Dendritic cell treated with granulocyte-macrophage colony-stimulating factor and Interleukin-4, amounts not matched to agents 40 ng/mL and 50 ng/mL, for 4 days (primary cell): ENCODE results near the gene CD164L2.

ENCODE experiments used
- H3K27ac Mint-ChIP-seq: one replicate; pipeline ENCODE4 v1.8.0; 2022; ENCODE audit warnings: mild to moderate bottlenecking, mixed read lengths
- H3K27me3 Mint-ChIP-seq: one replicate; pipeline ENCODE4 v1.8.0; 2022; ENCODE audit warnings: mild to moderate bottlenecking, mixed read lengths
- H3K36me3 Mint-ChIP-seq: one replicate; pipeline ENCODE4 v1.8.0; 2022; ENCODE audit warnings: low read depth, mixed read lengths
- H3K4me1 Mint-ChIP-seq: one replicate; pipeline ENCODE4 v1.8.0; 2022; ENCODE audit warnings: low read depth, mixed read lengths
- H3K4me3 Mint-ChIP-seq: one replicate; pipeline ENCODE4 v1.8.0; 2022; ENCODE audit warnings: mild to moderate bottlenecking, moderate library complexity, mixed read lengths
- H3K9me3 Mint-ChIP-seq: one replicate; pipeline ENCODE4 v1.8.0; 2022; ENCODE audit warnings: mixed read lengths
- intact Hi-C: fragments of 100-400 bp; cut with micrococcal nuclease; formaldehyde crosslinking; loops from one replicate; pipeline ENCODE4 v1.15.0; 2022

CD164L2 gene

DNA sequence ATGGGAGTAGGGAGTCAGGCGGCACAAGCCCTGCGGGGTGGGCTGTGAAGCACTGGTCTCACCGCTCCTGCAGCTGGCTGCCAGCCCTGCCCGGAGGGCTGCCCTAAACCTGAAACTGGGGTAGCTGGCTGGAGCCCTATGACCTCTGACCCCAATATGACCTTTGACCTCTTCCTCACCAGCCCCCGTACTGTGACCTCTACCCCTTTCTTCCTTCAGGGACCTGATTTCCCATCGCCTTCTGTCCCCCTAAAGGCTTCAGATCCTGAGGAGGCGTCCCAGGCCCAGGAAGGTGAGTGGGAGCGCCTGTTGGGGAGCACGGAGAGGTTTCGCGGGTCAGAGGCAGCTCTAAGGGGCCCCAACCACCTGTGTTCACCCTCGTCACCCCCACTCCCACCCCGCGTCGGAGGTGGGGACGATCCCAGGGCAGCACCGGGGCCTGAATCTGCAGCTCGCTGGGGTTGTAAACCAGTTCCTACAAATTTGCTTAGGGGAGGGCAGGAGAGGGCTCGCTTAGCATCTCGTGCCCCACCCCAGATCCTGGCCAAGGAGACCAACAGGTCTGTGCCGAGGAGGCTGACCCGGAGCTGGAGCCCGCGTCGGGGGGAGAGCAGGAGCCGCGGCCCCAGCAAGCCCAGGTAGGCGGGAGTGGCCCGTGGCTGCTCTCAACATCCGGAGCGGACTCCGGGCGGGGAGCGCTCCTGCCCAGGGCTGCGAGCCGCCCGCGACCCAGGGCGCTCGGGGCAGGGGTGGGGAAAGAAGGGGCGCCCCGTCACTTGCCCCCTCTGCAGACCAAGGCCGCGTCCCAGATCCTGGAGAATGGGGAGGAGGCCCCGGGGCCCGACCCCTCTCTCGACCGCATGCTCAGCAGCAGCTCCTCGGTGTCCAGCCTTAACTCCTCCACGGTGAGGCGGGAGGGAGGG, 34.0 kb downstream of the CD164L2 start:
- peak overlapping the region; percentile 35 for H3K4me3 Mint-ChIP-seq
- H3K36me3 Mint-ChIP-seq, result peaks cover 39% of the 10 kb centered on the region
- H3K27me3 Mint-ChIP-seq, result peaks cover 5% of the 10 kb centered on the region
- H3K27ac Mint-ChIP-seq, result no peak overlapping the region
- peaks cover 26% of the 10 kb centered on the region for H3K4me1 Mint-ChIP-seq
- no peaks in the 10 kb centered on the region for H3K9me3 Mint-ChIP-seq
- intact Hi-C loops, result no loop called here

DNA sequence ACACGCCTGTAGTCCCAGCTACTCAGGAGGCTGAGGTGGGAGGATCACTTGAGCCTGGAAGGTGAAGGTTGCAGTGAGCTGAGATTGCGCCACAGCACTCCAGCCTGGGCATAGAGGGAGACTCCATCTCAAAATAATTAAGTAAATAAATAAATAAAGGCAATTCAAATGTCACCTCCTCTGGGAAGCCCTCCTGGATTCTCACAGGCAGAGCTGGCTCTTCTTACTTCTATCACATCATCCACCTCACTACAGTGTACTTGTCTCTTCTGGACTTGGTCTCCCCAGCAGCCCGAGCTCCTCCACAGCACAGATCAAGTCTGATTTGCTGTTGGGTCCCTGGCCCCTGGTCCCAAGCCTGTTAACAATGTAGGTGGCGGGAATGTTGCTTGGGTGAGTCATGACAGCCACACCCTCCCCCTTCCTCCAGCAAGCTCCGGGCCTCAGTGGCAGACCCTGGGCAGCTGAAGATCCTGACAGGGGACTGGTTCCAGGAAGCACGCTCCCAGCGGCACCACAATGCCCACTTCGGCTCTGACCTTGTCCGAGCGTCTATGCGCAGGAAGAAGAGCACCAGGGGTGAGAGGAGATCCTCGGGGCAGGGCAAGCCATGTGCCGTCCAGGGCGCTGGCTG, 36.0 kb downstream of the CD164L2 start:
- Mint-ChIP-seq H3K27ac (no peak overlapping the region), H3K4me1 (peaks cover 46% of the 10 kb centered on the region), H3K9me3 (no peaks in the 10 kb centered on the region), H3K27me3 (peaks cover 5% of the 10 kb centered on the region), H3K4me3 (no peak overlapping the region), H3K36me3 (peaks cover 24% of the 10 kb centered on the region)
- intact Hi-C loops, result no loop called here

DNA sequence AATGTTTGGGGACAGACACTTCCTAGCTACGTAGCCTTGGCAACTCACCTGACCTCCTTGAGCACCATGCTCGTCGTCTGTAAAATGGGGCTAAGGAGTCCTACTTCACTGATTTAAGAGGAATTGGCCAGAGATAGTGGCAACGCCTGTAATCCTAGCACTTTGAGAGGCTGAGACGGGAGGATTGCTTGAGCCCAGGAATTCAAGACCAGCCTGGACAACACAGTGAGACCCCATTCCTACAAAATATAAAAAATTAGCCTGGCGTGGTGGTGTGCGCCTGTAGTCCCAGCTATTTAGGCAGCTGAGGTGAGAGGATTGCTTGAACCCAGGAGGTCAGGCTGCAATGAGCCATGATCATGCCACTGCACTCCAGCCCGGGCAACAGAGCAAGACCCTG, 36.8 kb downstream of the CD164L2 start:
- Mint-ChIP-seq H3K27me3 (peaks cover 5% of the 10 kb centered on the region), H3K27ac (peak overlapping the region; percentile 7), H3K36me3 (peaks cover 22% of the 10 kb centered on the region), H3K4me3 (no peak overlapping the region), H3K9me3 (no peaks in the 10 kb centered on the region), H3K4me1 (peaks cover 54% of the 10 kb centered on the region)
- intact Hi-C loops, result no loop called here

DNA sequence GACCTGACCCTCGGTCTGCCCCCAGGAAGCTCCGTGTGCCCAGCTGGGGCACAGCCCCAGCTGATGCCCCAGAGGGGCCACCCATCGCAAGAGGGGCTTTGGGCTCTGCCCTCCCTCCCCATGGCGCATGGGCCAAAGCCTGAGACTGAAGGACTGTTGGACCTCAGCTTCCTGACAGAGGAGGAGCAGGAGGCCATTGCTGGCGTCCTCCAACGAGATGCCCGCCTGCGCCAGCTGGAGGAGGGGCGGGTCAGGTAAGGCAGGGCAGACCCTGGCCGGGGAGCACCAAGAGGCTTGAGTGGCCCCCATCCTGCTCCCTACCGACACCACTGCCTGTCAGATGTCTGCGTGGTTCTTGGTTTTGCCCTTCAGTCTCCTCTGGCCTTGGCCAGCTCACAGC, 37.9 kb downstream of the CD164L2 start:
- intact Hi-C loops, result no loop called here
- H3K36me3 Mint-ChIP-seq, result peaks cover 11% of the 10 kb centered on the region
- no peaks in the 10 kb centered on the region for H3K9me3 Mint-ChIP-seq
- H3K27ac Mint-ChIP-seq, result no peak overlapping the region
- H3K4me1 Mint-ChIP-seq, result peaks cover 60% of the 10 kb centered on the region
- no peak overlapping the region for H3K4me3 Mint-ChIP-seq
- H3K27me3 Mint-ChIP-seq, result peaks cover 5% of the 10 kb centered on the region

DNA sequence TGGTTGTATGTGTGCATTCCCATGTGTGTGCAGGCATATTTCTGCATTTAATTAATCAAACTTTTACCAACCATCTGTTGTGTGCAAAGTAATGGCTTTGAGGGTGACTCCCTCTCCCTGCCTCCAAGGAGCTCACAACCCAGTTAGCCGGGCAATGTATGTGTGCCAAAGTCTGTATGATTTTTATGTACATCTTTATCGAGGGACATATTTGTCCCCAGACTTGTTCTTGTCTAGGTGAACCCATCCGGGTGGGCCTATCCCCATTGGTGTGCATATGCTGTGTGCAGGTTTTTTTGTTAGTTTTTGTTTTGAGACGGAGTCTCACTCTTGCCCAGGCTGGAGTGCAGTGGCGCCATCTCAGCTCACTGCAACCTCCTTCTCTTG, 39.5 kb downstream of the CD164L2 start:
- H3K27ac Mint-ChIP-seq, result peak overlapping the region; percentile 48
- intact Hi-C loops, result no loop called here
- peak overlapping the region; percentile 48 for H3K4me3 Mint-ChIP-seq
- no peaks in the 10 kb centered on the region for H3K9me3 Mint-ChIP-seq
- H3K36me3 Mint-ChIP-seq, result peaks cover 11% of the 10 kb centered on the region
- peaks cover 2% of the 10 kb centered on the region for H3K27me3 Mint-ChIP-seq
- H3K4me1 Mint-ChIP-seq, result peaks cover 66% of the 10 kb centered on the region

DNA sequence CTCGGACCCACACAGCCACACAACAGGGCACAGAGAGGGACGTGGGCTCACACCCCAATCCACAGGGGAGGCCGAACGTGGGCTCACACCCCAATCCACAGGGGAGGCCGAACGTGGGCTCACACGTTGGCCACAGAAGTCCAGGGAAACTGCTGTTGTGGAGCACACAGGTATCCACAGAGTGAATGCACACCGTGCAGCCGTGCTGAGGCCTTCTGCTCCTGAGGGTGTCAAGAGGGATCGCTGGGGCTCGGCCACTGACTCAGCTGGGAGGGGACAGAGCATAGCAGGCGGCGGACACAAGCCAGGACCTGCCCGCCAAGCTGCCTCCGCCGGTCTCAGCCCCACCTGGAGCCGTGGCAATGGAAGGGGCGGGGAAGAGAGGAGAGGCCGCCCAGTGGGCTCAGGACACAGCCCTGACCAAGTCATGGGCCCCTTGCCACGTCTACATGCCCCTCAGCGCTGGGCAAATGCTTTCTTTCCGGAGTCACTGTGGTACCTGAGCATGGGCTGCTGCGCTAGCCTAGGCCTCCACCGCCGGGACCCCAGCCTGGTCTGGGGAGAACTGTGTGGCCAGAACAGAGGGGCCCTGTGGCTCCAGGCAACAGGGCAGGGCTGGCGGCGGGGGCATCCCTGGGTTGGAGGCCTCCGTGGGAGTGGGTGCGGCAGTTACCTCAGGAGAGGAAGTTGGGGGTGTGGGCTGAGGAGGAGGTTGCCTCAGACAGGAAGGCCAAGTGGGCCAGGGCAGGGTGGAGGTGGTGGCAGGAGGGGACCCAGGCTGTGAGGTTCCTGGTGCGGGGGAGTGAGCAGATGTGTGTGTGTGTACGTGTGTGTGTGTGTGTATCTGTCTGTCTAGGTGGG, 40.1 kb downstream of the CD164L2 start:
- Mint-ChIP-seq H3K4me3 (peak overlapping the region; percentile 48), H3K9me3 (no peaks in the 10 kb centered on the region), H3K4me1 (peaks cover 66% of the 10 kb centered on the region), H3K27ac (peak overlapping the region; percentile 48), H3K27me3 (peaks cover 2% of the 10 kb centered on the region), H3K36me3 (peaks cover 17% of the 10 kb centered on the region)
- intact Hi-C loops, result no loop called here

DNA sequence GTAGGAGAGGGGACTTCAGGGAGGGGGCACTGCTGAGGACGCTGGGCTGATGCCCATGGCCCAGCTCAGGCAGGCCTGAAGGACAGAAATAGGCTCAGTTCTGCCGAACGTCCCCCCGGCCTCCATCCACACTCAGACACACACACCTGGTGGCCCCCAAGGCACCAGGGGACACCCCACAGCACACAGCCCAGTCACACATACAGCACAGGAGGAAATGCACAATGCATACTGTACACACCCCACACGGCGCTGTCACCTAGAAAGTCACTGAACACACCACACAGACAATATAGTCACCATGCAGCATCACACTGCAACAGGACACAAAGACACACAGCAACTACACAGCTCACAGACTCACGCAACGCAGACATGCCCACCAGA, 40.7 kb downstream of the CD164L2 start:
- peak overlapping the region; percentile 48 for H3K27ac Mint-ChIP-seq
- intact Hi-C loops, result no loop called here
- H3K27me3 Mint-ChIP-seq, result no peaks in the 10 kb centered on the region
- H3K4me1 Mint-ChIP-seq, result peaks cover 66% of the 10 kb centered on the region
- peaks cover 20% of the 10 kb centered on the region for H3K36me3 Mint-ChIP-seq
- H3K4me3 Mint-ChIP-seq, result peak overlapping the region; percentile 48
- H3K9me3 Mint-ChIP-seq, result no peaks in the 10 kb centered on the region

DNA sequence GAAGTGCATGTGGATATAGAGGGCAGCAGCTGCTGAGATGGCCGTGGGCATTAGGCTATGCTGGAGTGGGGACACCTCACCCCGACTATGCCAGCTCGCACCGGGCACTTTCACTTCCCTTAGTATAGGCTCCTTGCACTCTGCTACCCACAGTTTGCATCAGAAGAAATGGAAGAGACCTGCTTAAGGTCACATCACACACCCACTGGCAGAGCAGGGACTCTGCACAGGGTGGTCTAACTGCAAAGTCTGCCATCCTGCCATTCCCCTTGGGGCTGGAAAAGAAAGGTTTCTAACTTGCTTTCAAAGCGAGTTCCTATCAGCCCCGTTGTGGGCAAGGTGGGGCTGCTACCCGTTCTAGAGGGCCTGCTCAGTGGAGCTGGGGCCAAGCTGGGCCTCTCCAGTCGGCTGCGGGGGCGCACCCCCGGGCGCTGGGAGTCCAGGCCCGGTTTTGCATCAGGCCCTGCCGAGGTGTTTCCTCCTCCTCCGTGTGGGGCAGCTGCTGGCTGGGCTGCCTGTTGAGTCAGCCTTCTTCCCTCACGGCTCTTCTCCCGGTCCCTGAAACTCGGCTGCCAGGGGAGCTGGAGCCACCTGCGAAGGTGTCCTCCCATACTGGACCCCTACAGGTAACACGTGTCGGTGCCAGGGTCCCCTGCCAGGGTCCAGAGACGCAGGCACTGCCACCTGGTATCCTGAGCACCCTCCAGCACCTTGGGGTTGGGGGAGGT, 41.4 kb downstream of the CD164L2 start, which contains the start of gene SYTL1:
TSS of gene SYTL1 (plus strand) at position 498 of the 728 bp plus-strand sequence. CDS start 3,313 bp downstream, outside the sequence.
- Mint-ChIP-seq H3K27ac (peak within 1 kb of the TSS; percentile 48), H3K4me1 (peaks cover 60% of the 10 kb centered on the region), H3K9me3 (no peaks in the 10 kb centered on the region), H3K4me3 (peak within 1 kb of the TSS; percentile 48), H3K27me3 (no peaks in the 10 kb centered on the region), H3K36me3 (peaks cover 25% of the 10 kb centered on the region)
- intact Hi-C loops, result no loop called here

DNA sequence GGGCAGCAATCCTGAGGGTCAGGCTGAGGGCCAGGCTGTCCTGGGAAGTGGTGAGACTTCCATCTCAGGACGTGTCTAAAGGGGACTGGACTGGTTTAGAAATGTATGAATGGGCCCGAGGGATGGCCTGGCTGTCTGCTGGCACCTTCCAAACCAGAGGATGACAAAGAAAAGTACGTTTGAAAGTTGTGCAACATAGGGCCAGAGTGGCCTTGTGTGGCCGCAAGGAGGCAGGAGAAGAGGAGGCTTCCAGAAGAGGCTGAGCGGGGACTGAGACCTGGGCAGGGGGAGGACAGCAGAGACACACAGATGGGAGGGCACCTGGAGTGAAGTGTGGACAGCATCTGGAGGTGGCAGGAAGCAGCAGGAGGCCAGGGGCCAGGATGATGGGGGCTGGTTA, 43.9 kb downstream of the CD164L2 start:
- Mint-ChIP-seq H3K9me3 (no peaks in the 10 kb centered on the region), H3K4me1 (peaks cover 46% of the 10 kb centered on the region), H3K4me3 (no peak overlapping the region), H3K27ac (no peak overlapping the region), H3K27me3 (no peaks in the 10 kb centered on the region), H3K36me3 (peaks cover 41% of the 10 kb centered on the region)
- intact Hi-C loops, result no loop called here

DNA sequence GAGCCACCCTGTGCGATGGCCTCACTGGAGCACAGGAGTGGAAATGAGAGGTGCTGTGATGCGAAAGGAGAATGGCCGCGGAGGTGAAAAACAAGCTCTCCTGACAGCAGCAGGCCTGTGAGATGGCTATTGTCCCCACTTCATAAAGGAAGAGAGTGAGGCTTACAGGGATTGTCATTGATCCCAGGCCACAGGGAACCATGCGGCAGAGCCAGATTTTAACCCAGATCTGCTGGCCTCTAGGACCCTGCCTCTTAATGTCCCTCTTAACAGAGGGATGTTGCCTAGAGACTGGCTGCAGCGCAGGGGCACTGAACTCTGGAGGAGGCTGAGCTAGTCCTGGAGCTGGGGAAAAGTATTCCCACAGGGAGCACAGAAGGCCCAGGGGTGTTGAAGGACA, 44.4 kb downstream of the CD164L2 start:
- no peak overlapping the region for H3K27ac Mint-ChIP-seq
- H3K4me3 Mint-ChIP-seq, result no peak overlapping the region
- intact Hi-C loops, result no loop called here
- H3K4me1 Mint-ChIP-seq, result peaks cover 41% of the 10 kb centered on the region
- H3K27me3 Mint-ChIP-seq, result no peaks in the 10 kb centered on the region
- H3K9me3 Mint-ChIP-seq, result no peaks in the 10 kb centered on the region
- H3K36me3 Mint-ChIP-seq, result peaks cover 46% of the 10 kb centered on the region

DNA sequence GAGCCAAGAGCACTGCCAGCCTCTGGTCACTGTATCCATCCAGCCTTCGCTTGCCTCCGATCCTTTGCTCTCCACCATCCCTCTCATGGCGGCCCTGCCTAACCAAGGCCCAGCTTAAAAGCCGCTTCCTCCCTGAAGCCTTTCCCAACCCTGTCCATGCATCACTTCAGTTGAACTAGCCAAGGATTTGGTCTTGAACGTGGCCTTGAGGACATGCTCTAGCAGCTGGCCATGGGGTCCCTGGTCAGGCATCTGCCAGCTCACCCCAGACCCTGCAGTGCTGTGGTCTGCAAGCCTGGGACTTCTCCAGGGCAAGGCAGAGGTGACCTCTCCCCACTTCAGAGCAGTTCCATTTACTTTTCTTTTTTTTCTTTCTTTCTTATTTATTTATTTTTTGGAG, 46.4 kb downstream of the CD164L2 start:
- H3K27me3 Mint-ChIP-seq, result no peaks in the 10 kb centered on the region
- H3K27ac Mint-ChIP-seq, result no peak overlapping the region
- H3K4me1 Mint-ChIP-seq, result peaks cover 36% of the 10 kb centered on the region
- H3K9me3 Mint-ChIP-seq, result no peaks in the 10 kb centered on the region
- intact Hi-C loops, result no loop called here
- H3K36me3 Mint-ChIP-seq, result peaks cover 66% of the 10 kb centered on the region
- no peak overlapping the region for H3K4me3 Mint-ChIP-seq

DNA sequence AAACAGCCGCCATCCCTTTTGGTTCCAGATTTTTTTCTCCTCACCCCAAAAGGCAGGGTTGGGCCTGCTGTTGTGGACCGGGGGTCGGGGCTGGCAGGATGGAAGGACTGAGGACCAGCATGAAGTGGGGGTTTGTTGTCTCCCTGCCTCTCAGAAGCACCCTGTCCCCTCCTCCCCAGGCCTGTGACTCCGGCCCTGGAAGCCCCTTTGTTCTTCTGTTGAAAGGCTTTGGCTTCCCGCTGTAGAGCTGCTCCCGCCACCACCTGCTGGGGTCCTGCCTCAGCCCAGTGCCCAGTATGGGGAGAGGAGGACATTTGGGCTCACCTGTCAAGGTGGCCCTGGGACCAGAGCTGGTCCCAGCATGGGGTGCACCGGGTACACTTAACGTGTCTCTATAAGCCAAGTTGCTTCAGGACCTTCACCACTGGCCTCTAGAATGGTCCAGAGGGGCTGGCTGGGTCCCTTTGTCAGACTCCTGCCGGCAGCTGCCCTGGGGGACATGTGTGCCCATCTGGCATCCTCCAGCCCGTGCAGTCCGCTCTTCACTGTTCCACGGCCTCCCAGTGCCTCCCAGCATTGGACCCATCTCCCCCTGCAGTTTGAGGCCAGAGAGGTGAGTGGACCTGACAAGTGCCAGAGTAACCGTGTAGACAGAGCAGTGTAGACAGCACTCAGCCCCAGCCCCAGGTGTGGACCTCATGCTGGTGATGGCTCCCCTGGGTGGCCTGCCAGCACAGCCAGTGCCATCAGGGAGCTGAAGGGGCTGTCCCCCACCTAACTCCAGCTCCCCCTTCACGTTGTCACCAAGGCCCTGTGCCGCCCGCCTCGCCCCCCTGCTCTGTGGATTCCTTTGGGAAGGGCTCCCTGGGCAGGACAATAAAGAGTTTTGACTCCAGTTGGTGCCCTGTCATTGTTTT, 47.4 kb downstream of the CD164L2 start:
- intact Hi-C loops, result no loop called here
- Mint-ChIP-seq H3K4me3 (no peak overlapping the region), H3K36me3 (peaks cover 76% of the 10 kb centered on the region), H3K27me3 (no peaks in the 10 kb centered on the region), H3K27ac (no peak overlapping the region), H3K9me3 (no peaks in the 10 kb centered on the region), H3K4me1 (peaks cover 36% of the 10 kb centered on the region)
